Brain microvascular endothelial cell (primary cell): Measurements from ENCODE around the gene TBC1D17.

Source experiments
- DNase-seq: peaks from one replicate; pipeline ENCODE4 v3.0.0-alpha.2; 2020
- H3K27ac ChIP-seq: fragments of 250-450 bp; sonication (Bioruptor Pico); 2 replicates; pipeline ENCODE4 v1.5.1; 2020; ENCODE audit warnings: mild to moderate bottlenecking, moderate library complexity
- H3K27me3 ChIP-seq: fragments of 250-450 bp; sonication (Bioruptor Pico); replicated peaks from 2 replicates; pipeline ENCODE4 v1.5.1; 2020; ENCODE audit warnings: mild to moderate bottlenecking
- H3K36me3 ChIP-seq: fragments of 250-450 bp; sonication (Bioruptor Pico); replicated peaks from 2 replicates; pipeline ENCODE4 v1.5.1; 2020; ENCODE audit warnings: mild to moderate bottlenecking
- H3K4me3 ChIP-seq: 2 replicates; pipeline ENCODE4 v1.5.1; 2011; ENCODE audit warnings: low read depth, mild to moderate bottlenecking, control low read depth, low read length, moderate library complexity
- in situ Hi-C: cut with HindIII; loops from 2 replicates; pipeline ENCODE4 v1.10.0; 2017; ENCODE audit warnings: low sequenced_read_pairs, low pct_ligation_motif_present
- TF ChIP-seq, protein P1 (sequence below): IDR thresholded peaks from 2 replicates; pipeline ENCODE4 v1.5.1; 2011; ENCODE audit warnings: low read depth, mild to moderate bottlenecking, moderate library complexity, low read length, control low read depth, inconsistent platforms; ENCODE audit errors: missing control alignments

Gene TBC1D17

GRCh38 chr19:49871349-49871985 lies 6.0 kb upstream of the TBC1D17 start:
- DNase-seq, result no peak
- no peaks in the 10 kb centered on the region for H3K27me3 ChIP-seq
- peaks cover 4% of the 10 kb centered on the region for H3K36me3 ChIP-seq
- no peak overlapping the region for H3K4me3 ChIP-seq
- TF ChIP-seq, protein P1, sequence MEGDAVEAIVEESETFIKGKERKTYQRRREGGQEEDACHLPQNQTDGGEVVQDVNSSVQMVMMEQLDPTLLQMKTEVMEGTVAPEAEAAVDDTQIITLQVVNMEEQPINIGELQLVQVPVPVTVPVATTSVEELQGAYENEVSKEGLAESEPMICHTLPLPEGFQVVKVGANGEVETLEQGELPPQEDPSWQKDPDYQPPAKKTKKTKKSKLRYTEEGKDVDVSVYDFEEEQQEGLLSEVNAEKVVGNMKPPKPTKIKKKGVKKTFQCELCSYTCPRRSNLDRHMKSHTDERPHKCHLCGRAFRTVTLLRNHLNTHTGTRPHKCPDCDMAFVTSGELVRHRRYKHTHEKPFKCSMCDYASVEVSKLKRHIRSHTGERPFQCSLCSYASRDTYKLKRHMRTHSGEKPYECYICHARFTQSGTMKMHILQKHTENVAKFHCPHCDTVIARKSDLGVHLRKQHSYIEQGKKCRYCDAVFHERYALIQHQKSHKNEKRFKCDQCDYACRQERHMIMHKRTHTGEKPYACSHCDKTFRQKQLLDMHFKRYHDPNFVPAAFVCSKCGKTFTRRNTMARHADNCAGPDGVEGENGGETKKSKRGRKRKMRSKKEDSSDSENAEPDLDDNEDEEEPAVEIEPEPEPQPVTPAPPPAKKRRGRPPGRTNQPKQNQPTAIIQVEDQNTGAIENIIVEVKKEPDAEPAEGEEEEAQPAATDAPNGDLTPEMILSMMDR, result no peak
- in situ Hi-C loops, result no loop called here
- H3K27ac ChIP-seq, result no peak overlapping the region

GRCh38 chr19:49872245-49873128 lies 5.0 kb upstream of the TBC1D17 start:
- Histone ChIP-seq H3K36me3 (peaks cover 4% of the 10 kb centered on the region), H3K27me3 (no peaks in the 10 kb centered on the region), H3K27ac (no peak overlapping the region), H3K4me3 (no peak overlapping the region)
- DNase-seq, result no peak
- TF ChIP-seq, protein P1, result no peak
- in situ Hi-C loops, result no loop called here

DNA sequence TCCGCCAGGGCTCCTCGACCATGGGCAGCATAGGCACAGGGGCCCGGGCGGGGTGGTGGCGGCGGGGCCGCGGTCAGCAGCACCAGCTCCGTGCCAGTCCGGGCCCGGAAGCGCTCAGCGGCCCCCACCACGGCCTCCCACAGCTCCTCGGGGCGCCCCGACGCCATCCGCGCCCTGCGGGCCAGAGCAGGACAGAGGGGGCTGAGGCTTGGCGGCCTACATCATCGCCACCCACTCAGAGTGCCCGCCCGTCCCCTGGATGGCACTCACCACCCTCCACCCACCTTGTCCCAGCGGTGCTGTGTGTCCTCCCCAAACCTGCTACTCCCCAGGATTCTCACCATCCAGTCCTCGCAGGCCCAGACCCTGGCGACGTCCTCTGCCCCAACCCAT lies 4.4 kb upstream of the TBC1D17 start:
- Histone ChIP-seq H3K36me3 (peaks cover 4% of the 10 kb centered on the region), H3K27ac (no peak overlapping the region), H3K27me3 (no peaks in the 10 kb centered on the region), H3K4me3 (no peak overlapping the region)
- TF ChIP-seq, protein P1, result no peak
- in situ Hi-C loops, result no loop called here
- no peak for DNase-seq

DNA sequence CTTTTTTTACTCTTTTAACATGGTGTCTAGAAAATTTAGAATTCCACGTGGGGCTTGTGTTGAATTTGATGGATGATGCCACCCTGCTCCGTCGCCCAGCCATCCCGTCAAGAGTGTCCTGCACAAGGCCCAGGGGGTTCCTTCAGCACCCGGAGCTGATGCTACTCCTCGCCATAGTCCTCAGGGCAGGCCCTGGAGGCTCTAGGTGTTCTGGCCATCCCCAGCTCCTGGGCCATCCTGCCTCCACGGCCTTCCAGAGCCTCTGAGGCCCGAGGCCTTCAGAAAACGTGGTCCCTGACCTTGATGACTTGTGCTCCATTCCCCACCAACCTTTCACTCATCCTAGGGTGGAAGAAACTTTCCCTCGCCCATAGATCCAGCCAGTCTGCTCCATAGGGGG lies 3.7 kb upstream of the TBC1D17 start:
- in situ Hi-C loops, result no loop called here
- no peaks in the 10 kb centered on the region for H3K27me3 ChIP-seq
- H3K4me3 ChIP-seq, result no peak overlapping the region
- TF ChIP-seq, protein P1, result no peak
- no peak for DNase-seq
- H3K27ac ChIP-seq, result no peak overlapping the region
- H3K36me3 ChIP-seq, result peaks cover 4% of the 10 kb centered on the region

DNA sequence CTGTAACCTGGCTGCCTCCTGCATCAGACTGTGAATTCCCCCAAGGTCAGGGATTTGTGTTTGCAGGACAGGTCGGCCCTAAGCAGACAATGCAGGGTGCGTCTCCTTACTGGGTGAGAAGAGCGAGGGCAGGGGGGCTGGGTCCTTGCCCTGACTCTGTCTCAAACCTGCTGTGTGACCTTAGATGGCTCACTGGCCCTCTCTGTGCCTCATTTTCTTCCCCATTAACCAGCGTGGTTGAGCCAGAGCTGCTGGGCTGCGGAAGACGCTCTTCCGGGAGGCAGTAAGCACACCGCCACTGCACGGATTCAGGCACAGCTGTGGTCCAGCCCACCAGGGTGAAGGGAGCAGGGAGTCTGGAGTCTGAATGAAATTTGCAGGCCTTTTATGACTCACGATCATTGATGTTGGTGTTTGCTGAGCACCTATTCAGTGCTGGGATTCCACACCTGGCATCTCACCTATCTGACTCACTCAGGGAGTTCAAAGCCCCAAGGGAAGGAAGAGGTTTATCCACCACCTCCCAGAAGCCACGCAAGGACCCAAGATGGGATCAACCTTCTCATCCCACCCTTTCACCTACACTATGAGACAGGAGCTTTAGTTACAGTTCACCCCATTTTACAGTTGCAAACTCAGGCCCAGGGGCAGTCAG lies 2.9 kb upstream of the TBC1D17 start:
- no peaks in the 10 kb centered on the region for H3K27me3 ChIP-seq
- TF ChIP-seq, protein P1, result no peak
- H3K36me3 ChIP-seq, result peaks cover 6% of the 10 kb centered on the region
- no peak overlapping the region for H3K4me3 ChIP-seq
- in situ Hi-C loops, result no loop called here
- H3K27ac ChIP-seq, result no peak overlapping the region
- no peak for DNase-seq
